Panc1 (cell line): ENCODE measurements around the gene SLFNL1. TPM values are rescaled to one million over a fixed set of nuclear protein-coding genes. Genes with fewer than 3 reads are reported as not detected.

Experiments used
- ATAC-seq: fragments of 200-7000 bp; cut with Tn5 transposase; 2 replicates; pipeline ENCODE4 v1.9.1; 2020; ENCODE audit warnings: mild to moderate bottlenecking, moderate library complexity
- BruUV-seq: library from RNA; stranded (reverse); fragments of 400-500 nt; replicated peaks from 2 replicates; lab custom pipeline; 2021; lab: Mats Ljungman, UMichigan
- CTCF ChIA-PET: fragments of 300-600 bp; sonication (Branson Sonifier 250); formaldehyde crosslinking; loops from one replicate; lab custom pipeline; 2022; ENCODE audit warnings: antibody characterized with exemption; lab: Charles Lee
- POLR2A ChIA-PET: fragments of 300-600 bp; sonication (Branson Sonifier 250); formaldehyde crosslinking; loops from one replicate; lab custom pipeline; 2022; ENCODE audit warnings: antibody characterized with exemption; lab: Charles Lee
- DNase-seq: peaks from one replicate; pipeline ENCODE4 v3.0.0-alpha.2; 2010; ENCODE audit warnings: low read depth, low spot score
- H3K27ac ChIP-seq: 2 replicates; pipeline ENCODE4 v1.5.1; 2011; ENCODE audit warnings: mild to moderate bottlenecking, low read length, inconsistent platforms
- H3K27me3 ChIP-seq: fragments of 200-500 bp; sonication (Bioruptor generic); 2 replicates; pipeline ENCODE4 v1.6.0; 2014; ENCODE audit warnings: low read length, inconsistent platforms; ENCODE audit not compliant: control insufficient read depth, insufficient read depth
- H3K36me3 ChIP-seq: fragments of 200-500 bp; sonication (Bioruptor generic); 2 replicates; pipeline ENCODE4 v1.5.1; 2014; ENCODE audit warnings: inconsistent platforms, mild to moderate bottlenecking, low read length, moderate library complexity; ENCODE audit not compliant: control insufficient read depth, insufficient read depth
- H3K4me1 ChIP-seq: 2 replicates; pipeline ENCODE4 v1.5.1; 2011; ENCODE audit warnings: inconsistent platforms, mild to moderate bottlenecking, low read length, moderate library complexity; ENCODE audit not compliant: control insufficient read depth, insufficient read depth
- H3K4me3 ChIP-seq, 2 experiments: 2 replicates each; pipeline ENCODE4 v1.5.1; 2011 to 2012; ENCODE audit warnings: low read depth in 2 of 2, low read length in 2 of 2, mild to moderate bottlenecking in 2 of 2, inconsistent platforms in 1 of 2, moderate library complexity in 1 of 2
- H3K9me3 ChIP-seq: fragments of 200-500 bp; sonication (Bioruptor generic); 2 replicates; pipeline ENCODE4 v1.5.1; 2014; ENCODE audit warnings: low read depth, mild to moderate bottlenecking, inconsistent platforms, low read length, moderate library complexity; ENCODE audit not compliant: control insufficient read depth, insufficient read depth
- CTCF ChIP-seq: fragments of 450-650 bp; IDR thresholded peaks from 2 replicates; pipeline ENCODE4 v1.5.1; 2017; ENCODE audit warnings: mild to moderate bottlenecking
- POLR2AphosphoS5 ChIP-seq: IDR thresholded peaks from 2 replicates; pipeline ENCODE4 v1.6.1; 2012; ENCODE audit warnings: mild to moderate bottlenecking, low read depth, low read length, moderate library complexity
- REST ChIP-seq, 2 experiments: IDR thresholded peaks; 2 replicates each; pipeline ENCODE4 v1.6.1; 2011 to 2012; ENCODE audit warnings: low read depth in 2 of 2, control low read depth in 1 of 2, low read length in 1 of 2, mild to moderate bottlenecking in 1 of 2, moderate library complexity in 1 of 2; ENCODE audit not compliant: insufficient read depth in 1 of 2
- SIN3A ChIP-seq: IDR thresholded peaks from 2 replicates; pipeline ENCODE4 v1.6.1; 2012; ENCODE audit warnings: low read depth, mild to moderate bottlenecking, low read length, moderate library complexity, borderline replicate concordance; ENCODE audit not compliant: insufficient read depth
- TCF7L2 ChIP-seq: IDR thresholded peaks from 2 replicates; pipeline ENCODE4 v1.6.1; 2011; ENCODE audit warnings: mild to moderate bottlenecking, low read depth, low read length, inconsistent platforms
- in situ Hi-C: cut with HindIII; loops from 2 replicates; pipeline ENCODE4 v1.10.0; 2016; ENCODE audit warnings: low sequenced_read_pairs, low pct_unique_long_range_greater_than_20kb
- intact Hi-C: fragments of 100-400 bp; cut with micrococcal nuclease; formaldehyde crosslinking; loops from one replicate; pipeline ENCODE4 v1.10.0; 2022; ENCODE audit not compliant: unreplicated experiment
- total RNA-seq: library from RNA; stranded (reverse); gene quantifications from one replicate; pipeline ENCODE4 v1.2.1, GENCODE V29; 2021; ENCODE audit not compliant: unreplicated experiment

Gene SLFNL1
- total RNA-seq, 1 experiment from 2014 or later, result 0.10 TPM

- CTCF ChIA-PET, result no interaction called here
- intact Hi-C loops, result no loop called here
- BruUV-seq, result no TSS peak
- H3K9me3 ChIP-seq, result no peaks in the 10 kb centered on the region
- H3K36me3 ChIP-seq, result peaks cover 84% of the 10 kb centered on the region
- peaks cover 22% of the 10 kb centered on the region for H3K4me1 ChIP-seq
- in situ Hi-C loops, result no loop called here
- POLR2A ChIA-PET, result no interaction called here
- H3K27ac ChIP-seq, result no peak overlapping the region
- H3K27me3 ChIP-seq, result no peaks in the 10 kb centered on the region
- no peak overlapping the region for H3K4me3 ChIP-seq
- DNase-seq (no peak), ATAC-seq (no peak)
- TF ChIP-seq POLR2AphosphoS5 (no peak), CTCF (no peak), TCF7L2 (no peak), REST (IDR thresholded peaks at IDR 0.05; ENCODE audit: insufficient read depth in 1 of 2, low read depth in 2 of 2, low read length in 1 of 2) (no peak), SIN3A (no peak)
Measured at GRCh38 chr1:40987439-40988276, 33.9 kb downstream of the SLFNL1 start.

GRCh38 chr1:40986956-40987355, 34.6 kb downstream of the SLFNL1 start:
- Histone ChIP-seq H3K4me1 (peaks cover 29% of the 10 kb centered on the region), H3K27ac (peak overlapping the region; percentile 20; the same call in 1 of the 2 replicates), H3K27me3 (no peaks in the 10 kb centered on the region), H3K4me3 (no peak overlapping the region), H3K9me3 (no peaks in the 10 kb centered on the region), H3K36me3 (peaks cover 79% of the 10 kb centered on the region)
- CTCF ChIA-PET, result no interaction called here
- BruUV-seq, result no TSS peak
- intact Hi-C loops, result no loop called here
- in situ Hi-C loops, result no loop called here
- ATAC-seq (no peak), DNase-seq (no peak)
- TF ChIP-seq TCF7L2 (no peak), CTCF (no peak), POLR2AphosphoS5 (no peak)
- POLR2A ChIA-PET, result no interaction called here
